RKO (cell line): ENCODE measurements around the gene ZNF618.

Source experiments
- DNase-seq: peaks from one replicate; pipeline ENCODE4 v3.0.0-alpha.2; 2016; ENCODE audit warnings: low spot score

ZNF618 gene

DNA sequence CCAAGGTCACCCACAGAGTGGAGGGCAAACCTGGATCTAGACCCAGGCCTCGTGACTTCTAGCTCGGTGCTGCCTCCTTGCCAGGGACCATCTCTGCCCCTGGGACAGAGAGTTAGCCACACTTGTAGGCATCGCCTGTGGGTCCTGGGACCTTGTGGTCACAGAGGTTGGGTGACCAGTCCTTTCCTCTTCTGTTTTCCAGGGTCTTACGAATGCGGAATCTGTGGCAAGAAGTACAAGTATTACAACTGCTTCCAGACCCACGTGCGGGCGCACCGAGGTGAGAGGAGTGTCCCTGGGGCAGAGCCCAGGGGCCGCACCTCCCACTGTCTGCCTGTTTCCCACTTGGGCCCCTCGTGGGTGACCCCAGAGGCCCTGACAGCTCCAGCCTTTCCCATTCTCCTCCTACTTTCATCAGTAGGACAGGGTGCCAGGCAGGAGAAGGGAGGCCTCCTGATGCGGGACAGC is 125.7 kb downstream of the ZNF618 start:
- no peak for DNase-seq

GRCh38 chr9:114002271-114002985 is 126.3 kb downstream of the ZNF618 start:
- no peak for DNase-seq

- no peak for DNase-seq
Observed at GRCh38 chr9:114002986-114003350, 126.9 kb downstream of the ZNF618 start.

- DNase-seq, result no peak
Observed at GRCh38 chr9:114003351-114003750, 127.2 kb downstream of the ZNF618 start.

- DNase-seq, result no peak
Observed at GRCh38 chr9:114003758-114004157, 127.6 kb downstream of the ZNF618 start.

- no peak for DNase-seq
Observed at GRCh38 chr9:114004221-114004716, 128.2 kb downstream of the ZNF618 start.

DNA sequence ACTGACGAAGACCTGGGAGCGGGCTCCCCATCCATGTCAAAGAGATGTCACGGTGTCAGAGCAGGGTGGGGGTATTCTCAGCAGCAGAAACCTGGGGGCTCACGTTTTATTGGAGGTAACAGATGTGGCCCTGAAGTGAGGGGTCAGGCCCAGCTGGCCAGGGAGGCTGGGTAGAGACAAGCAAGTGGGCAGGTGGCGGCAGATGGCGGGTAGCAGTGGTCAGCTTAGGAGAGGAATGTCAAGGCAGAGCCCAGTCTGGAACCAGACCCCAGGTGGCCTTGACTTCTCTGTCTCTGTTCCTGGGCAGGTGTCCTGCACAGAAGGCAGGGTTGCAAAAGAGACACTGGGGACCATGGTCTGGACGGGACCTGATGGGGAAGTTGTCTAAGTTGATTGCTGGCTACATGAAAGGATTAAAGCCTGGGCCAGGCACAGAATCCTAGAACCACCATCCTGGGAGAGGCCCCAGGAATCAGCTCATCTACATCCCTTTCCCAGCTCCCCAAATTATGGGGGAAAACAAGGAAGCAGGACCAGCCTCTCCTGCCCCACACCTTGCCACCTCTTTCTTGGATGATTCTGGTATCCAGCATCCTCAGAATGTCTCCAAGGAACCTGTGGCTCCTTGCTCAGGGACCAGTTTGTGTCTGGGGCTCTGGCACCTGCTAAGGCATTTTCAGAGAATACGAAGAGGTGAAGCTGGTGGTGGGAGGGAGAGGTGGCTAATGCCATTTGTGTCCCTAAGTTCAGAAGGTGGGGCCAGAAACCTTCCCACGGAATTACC is 129.5 kb downstream of the ZNF618 start:
- DNase-seq, result no peak

DNA sequence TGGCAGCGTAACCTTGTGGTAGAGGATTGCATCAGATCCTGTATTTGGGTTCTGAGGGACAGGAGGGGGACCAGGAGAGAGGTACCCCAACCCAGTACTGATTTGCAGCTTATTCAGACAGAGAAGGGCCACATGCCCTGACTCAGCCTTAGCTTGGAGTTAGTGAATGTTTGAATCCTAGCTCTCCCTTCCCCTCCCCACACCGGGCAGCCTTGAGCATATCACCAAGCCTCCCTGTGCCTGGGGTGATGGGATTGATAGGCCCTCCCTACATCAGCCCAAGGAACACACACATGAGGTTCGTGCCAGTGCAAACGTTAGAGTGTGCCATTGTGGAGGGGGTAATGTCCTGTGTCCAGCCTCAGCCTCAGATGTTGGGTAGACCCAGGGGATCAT is 130.0 kb downstream of the ZNF618 start:
- DNase-seq, result no peak

DNA sequence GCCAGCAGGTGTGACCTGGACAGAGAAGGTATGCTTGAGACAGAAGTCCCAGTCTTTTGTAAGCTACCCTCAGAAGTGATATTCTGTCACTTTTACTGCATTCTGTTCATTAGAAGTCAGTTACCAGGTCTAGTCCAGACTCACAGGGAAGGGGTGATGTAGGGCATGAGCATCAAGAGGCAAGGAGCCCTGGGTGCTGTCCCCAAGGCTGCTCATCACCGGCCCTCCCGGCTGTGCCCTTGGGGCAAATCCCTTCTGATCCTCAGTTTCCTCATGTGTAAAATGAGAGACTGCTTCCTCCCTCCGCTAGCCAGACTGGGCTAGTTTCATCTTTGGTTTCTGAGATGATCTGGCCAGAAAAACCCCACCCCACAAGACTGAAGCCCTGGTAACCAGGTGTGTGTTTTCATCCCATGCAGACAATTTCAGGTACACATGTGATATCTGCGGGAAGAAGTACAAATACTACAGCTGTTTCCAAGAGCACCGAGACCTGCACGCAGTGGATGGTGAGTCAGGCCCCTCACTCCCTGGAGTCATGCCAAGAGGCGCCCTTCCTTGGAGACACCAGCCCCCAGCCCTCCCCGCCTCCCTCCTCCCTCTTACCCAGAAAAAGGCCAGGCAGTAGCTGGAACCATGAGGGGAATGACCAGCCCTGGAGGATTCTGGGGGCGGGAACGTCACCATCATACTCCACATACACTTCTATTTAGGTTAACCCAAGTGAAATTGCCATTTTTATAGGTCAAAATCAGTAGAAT is 131.0 kb downstream of the ZNF618 start:
- DNase-seq, result no peak

- no peak for DNase-seq
Observed at GRCh38 chr9:114007991-114008666, 132.0 kb downstream of the ZNF618 start.

DNA sequence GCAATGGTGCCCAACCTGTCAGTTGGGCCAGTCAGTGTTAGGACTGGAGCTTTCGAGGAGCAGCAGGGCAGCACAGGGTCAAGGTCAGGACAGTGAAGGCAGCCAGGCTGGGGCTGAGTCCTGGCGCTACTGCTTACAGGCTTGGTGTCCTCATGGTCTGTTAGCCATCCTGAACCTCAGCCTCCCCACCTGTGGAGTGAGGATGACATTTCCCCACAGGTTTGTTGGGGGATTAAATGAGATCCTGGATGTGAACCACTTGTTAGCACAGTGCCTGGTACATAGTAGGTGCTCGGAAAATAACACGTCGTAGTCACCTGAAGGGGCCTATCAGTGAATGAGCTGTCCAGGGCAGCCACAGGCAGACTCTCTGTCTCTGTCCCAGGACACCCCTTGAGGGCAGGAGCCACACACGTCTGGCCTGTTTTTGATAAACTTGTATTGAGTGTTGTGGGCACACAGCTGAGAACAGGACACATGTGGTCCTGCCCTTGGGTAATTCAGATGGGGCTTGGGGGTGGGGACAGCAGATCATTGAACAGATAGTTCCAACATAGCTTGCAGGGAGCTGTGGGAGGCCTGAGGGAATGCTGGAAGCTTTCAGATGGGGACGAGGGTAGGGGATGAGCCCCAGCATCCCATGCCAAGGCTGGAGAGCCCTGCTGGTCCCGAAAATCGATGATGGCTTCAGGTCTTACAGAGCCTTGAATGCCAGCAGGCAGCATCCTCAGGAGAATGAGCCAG is 132.7 kb downstream of the ZNF618 start:
- no peak for DNase-seq

GRCh38 chr9:114011313-114011712 is 135.2 kb downstream of the ZNF618 start:
- no peak for DNase-seq

- no peak for DNase-seq
Observed at GRCh38 chr9:114012126-114012525, 136.0 kb downstream of the ZNF618 start.

- no peak for DNase-seq
Observed at GRCh38 chr9:114014044-114014443, 137.9 kb downstream of the ZNF618 start.

DNA sequence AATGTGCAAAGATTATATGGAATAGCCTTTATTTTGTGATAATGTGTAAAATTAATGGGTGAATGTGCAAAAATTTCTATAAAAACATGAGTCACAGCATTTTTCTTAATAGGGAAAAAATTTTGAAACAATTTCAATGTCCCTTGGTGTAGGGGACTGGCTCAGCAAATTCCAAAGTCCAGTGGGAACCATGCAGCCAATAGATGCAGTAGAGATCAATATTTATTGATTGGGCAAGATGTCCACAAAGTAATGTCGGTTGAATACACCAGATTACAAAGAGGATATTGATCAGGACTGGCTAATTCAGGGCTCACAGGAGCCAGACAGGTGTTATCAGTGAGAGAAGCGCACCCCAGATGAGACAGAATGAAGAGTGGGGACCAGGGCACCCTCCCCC is 139.5 kb downstream of the ZNF618 start:
- DNase-seq, result no peak

DNA sequence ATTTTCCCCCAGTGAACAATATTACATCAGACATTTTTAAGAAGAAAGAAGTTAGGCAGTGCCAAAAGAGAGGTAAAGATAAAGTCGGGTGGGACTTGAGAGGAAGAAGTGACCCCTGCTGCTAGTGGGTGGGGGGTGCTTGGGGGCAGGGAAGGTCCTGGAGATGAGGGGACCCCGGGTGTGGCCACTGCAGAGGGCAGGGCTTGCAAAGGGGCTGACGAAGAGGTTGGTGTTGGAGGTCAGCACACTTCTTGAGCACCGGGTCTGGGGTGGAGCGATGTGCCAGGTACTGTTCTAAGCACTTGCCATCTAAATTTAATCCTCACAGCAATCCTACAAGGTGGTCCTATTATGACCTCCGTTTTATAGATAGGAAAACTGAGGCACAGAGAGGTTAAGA is 140.0 kb downstream of the ZNF618 start:
- no peak for DNase-seq

- DNase-seq, result no peak
Observed at GRCh38 chr9:114016629-114017423, 140.7 kb downstream of the ZNF618 start.

DNA sequence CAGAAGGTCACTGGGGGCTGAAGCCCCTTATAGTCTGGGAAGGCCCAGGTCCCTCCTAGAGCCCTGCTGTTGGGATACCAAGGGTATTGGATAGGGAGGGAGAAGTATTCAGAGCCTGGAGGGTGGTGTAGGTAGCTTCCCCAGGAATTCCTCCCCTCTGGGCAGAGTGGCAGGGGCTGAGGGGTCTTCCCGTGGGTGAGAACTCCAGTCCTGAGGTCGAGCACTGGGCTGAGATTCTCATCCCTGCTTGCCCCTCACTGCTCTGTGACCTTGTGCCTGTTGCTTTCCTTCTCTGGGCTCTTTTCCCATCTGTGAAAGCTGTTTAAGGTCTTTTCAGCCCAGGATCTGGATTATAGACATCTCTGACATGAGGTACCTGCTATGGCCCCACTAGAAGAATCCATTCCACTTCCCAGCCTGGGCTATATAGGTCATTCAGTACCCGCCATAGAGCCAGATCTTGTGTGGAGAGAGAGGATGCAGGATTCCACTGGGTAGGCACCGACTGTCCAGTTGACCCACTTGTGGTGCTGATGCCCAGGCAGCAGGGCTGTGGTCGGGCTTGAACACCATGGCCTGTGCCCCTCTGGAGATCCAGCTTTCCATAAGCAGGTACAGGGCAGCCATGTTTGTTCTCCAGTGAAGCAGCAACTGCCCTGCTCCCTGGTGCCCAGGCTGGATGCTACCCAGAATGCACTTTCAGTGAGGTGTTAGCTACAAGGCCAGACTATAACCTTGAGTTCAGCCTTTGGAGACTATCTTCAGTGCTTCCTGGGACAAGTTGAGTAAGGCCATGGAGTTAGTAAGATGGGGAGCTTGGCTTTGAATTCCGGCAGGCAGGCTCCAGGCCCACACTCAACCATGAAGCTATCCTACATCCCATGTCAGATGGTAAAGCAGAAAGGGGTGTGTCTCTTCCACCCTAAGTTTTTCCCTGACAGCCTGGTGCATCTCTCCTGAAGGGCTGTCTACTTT is 141.9 kb downstream of the ZNF618 start:
- DNase-seq, result no peak

- no peak for DNase-seq
Observed at GRCh38 chr9:114021578-114021977, 145.5 kb downstream of the ZNF618 start.
